Caco-2 (cell line): ENCODE measurements around the gene AEBP2. TPM values are rescaled to one million over a fixed set of nuclear protein-coding genes. Genes with fewer than 3 reads are reported as not detected.

Experiments used
- BruUV-seq: library from RNA; stranded (reverse); fragments of 400-500 nt; replicated peaks from 2 replicates; lab custom pipeline; 2021; lab: Mats Ljungman, UMichigan
- CTCF ChIA-PET: fragments of 300-600 bp; sonication (Branson Sonifier 250); formaldehyde crosslinking; loops from one replicate; lab custom pipeline; 2022; ENCODE audit warnings: antibody characterized with exemption; lab: Charles Lee
- POLR2A ChIA-PET: fragments of 300-600 bp; sonication (Branson Sonifier 250); formaldehyde crosslinking; loops from one replicate; lab custom pipeline; 2022; ENCODE audit warnings: antibody characterized with exemption; lab: Charles Lee
- DNase-seq, 2 experiments: peaks; one replicate each; pipeline versions ENCODE4 v3.0.0 to v3.0.0-alpha.2; 2020 to 2022
- H3K27me3 ChIP-seq: replicated peaks from 2 replicates; pipeline ENCODE4 v1.6.0; 2011; ENCODE audit warnings: low read length; ENCODE audit not compliant: control insufficient read depth, insufficient read depth
- H3K36me3 ChIP-seq: 2 replicates; pipeline ENCODE4 v1.5.1; 2011; ENCODE audit warnings: low read length; ENCODE audit not compliant: control insufficient read depth, insufficient read depth
- H3K4me1 ChIP-seq: fragments of 250-450 bp; sonication (Bioruptor Pico); 2 replicates; pipeline ENCODE4 v1.5.1; 2020; ENCODE audit warnings: mild to moderate bottlenecking
- H3K4me3 ChIP-seq: 2 replicates; pipeline ENCODE4 v1.5.1; 2011; ENCODE audit warnings: low read depth, mild to moderate bottlenecking, control low read depth, low read length
- H3K9me3 ChIP-seq: fragments of 250-450 bp; sonication (Bioruptor Pico); 2 replicates; pipeline ENCODE4 v1.5.1; 2020; ENCODE audit warnings: mild to moderate bottlenecking, moderate library complexity
- H3K27ac Mint-ChIP-seq: one replicate; pipeline ENCODE4 v1.8.0; 2022; ENCODE audit warnings: mixed read lengths; ENCODE audit not compliant: unreplicated experiment
- H3K27me3 Mint-ChIP-seq: one replicate; pipeline ENCODE4 v1.8.0; 2022; ENCODE audit warnings: mixed read lengths; ENCODE audit not compliant: insufficient read depth, unreplicated experiment
- H3K36me3 Mint-ChIP-seq: one replicate; pipeline ENCODE4 v1.8.0; 2022; ENCODE audit warnings: mild to moderate bottlenecking, mixed read lengths; ENCODE audit not compliant: insufficient read depth, unreplicated experiment
- H3K4me1 Mint-ChIP-seq: one replicate; pipeline ENCODE4 v1.8.0; 2022; ENCODE audit warnings: low read depth, mixed read lengths; ENCODE audit not compliant: unreplicated experiment
- H3K4me3 Mint-ChIP-seq: one replicate; pipeline ENCODE4 v1.8.0; 2022; ENCODE audit warnings: mild to moderate bottlenecking, moderate library complexity, mixed read lengths; ENCODE audit not compliant: unreplicated experiment
- H3K9me3 Mint-ChIP-seq: one replicate; pipeline ENCODE4 v1.8.0; 2022; ENCODE audit warnings: mixed read lengths; ENCODE audit not compliant: unreplicated experiment
- CTCF ChIP-seq, 2 experiments: fragments of 200-600 bp in 1 of 2; IDR thresholded peaks; 1 replicate in 1 of 2; 2 replicates in 1 of 2; pipeline versions ENCODE4 v1.5.1 to v1.8.0; 2011 to 2022; ENCODE audit warnings: antibody characterized with exemption in 1 of 2, control low read depth in 1 of 2, inconsistent platforms in 1 of 2, low read depth in 1 of 2, low read length in 1 of 2, mild to moderate bottlenecking in 1 of 2, moderate library complexity in 1 of 2; ENCODE audit not compliant: insufficient read depth in 1 of 2, severe bottlenecking in 1 of 2, unreplicated experiment in 1 of 2
- intact Hi-C: fragments of 100-400 bp; cut with micrococcal nuclease; formaldehyde crosslinking; loops from one replicate; pipeline ENCODE4 v1.10.0; 2022; ENCODE audit not compliant: unreplicated experiment
- total RNA-seq: library from RNA; stranded (reverse); gene quantifications from 2 replicates; pipeline ENCODE4 v1.2.3, GENCODE V29; 2022

AEBP2 gene
- total RNA-seq, 1 experiment from 2014 or later, result 68.0 TPM

DNA sequence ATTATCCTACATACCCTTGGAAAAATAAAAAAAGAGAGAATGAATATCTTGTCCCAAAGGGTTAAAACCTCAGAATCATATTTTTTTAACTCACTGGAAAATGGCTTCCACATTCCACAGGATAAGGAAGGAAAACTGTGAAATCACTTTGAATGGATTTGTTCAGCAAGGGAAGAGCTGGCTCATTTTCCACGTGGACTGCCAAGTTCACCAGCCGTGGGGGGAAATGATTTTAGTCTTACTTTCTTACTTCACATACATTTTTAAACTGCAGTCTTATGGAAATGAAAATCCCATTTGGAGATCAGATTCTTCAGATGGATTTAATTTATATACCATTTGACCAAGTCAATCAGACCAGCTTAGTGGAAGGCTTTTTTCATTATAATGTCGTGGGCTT is 29.9 kb upstream of the AEBP2 start:
- ChIA-PET CTCF (no interaction called here), POLR2A (no interaction called here)
- no peaks in the 10 kb centered on the region for H3K9me3 Mint-ChIP-seq
- Histone ChIP-seq H3K9me3 (no peaks in the 10 kb centered on the region), H3K4me1 (no peaks in the 10 kb centered on the region), H3K36me3 (no peaks in the 10 kb centered on the region), H3K27me3 (no peaks in the 10 kb centered on the region), H3K4me3 (no peak overlapping the region)
- no peak overlapping the region for H3K27ac Mint-ChIP-seq
- DNase-seq, result no peak
- no peaks in the 10 kb centered on the region for H3K4me1 Mint-ChIP-seq
- no peak for TF ChIP-seq CTCF (IDR thresholded peaks at IDR 0.05; ENCODE audit: insufficient read depth in 1 of 2, low read depth in 1 of 2, low read length in 1 of 2, severe bottlenecking in 1 of 2, unreplicated experiment in 1 of 2)
- intact Hi-C loops, result no loop called here
- no peak overlapping the region for H3K4me3 Mint-ChIP-seq
- H3K27me3 Mint-ChIP-seq, result no peaks in the 10 kb centered on the region
- no TSS peak for BruUV-seq
- H3K36me3 Mint-ChIP-seq, result no peaks in the 10 kb centered on the region

DNA sequence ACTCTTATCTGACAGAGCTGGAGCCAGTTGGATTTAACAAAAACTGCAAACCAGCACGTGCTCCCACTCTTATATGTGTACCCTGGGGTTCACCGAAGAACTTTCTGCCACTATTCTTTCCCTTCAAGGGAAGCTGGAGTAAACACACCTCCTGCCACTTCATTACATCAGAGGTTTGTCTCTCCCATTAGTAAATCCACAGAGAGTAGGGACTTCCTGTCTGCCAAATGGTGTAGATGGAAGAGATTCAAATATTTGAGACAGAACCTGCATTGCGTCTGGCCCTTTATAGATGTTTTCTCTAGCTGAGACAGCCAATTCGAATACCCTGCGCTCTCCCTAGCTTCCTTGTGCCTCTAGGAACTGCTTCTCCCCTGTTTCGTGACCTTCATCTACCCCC is 29.1 kb upstream of the AEBP2 start:
- no peaks in the 10 kb centered on the region for H3K4me1 ChIP-seq
- TF ChIP-seq CTCF (IDR thresholded peaks at IDR 0.05; ENCODE audit: insufficient read depth in 1 of 2, low read depth in 1 of 2, low read length in 1 of 2, severe bottlenecking in 1 of 2, unreplicated experiment in 1 of 2), result no peak
- no peaks in the 10 kb centered on the region for H3K9me3 ChIP-seq
- intact Hi-C loops, result no loop called here
- Mint-ChIP-seq H3K4me1 (no peaks in the 10 kb centered on the region), H3K27ac (no peak overlapping the region), H3K36me3 (no peaks in the 10 kb centered on the region), H3K4me3 (no peak overlapping the region), H3K27me3 (no peaks in the 10 kb centered on the region), H3K9me3 (no peaks in the 10 kb centered on the region)
- no peak overlapping the region for H3K4me3 ChIP-seq
- DNase-seq, result no peak
- no TSS peak for BruUV-seq
- CTCF ChIA-PET, result no interaction called here
- no peaks in the 10 kb centered on the region for H3K36me3 ChIP-seq
- POLR2A ChIA-PET, result no interaction called here
- H3K27me3 ChIP-seq, result no peaks in the 10 kb centered on the region

GRCh38 chr12:19410629-19411185 is 28.6 kb upstream of the AEBP2 start:
- H3K4me1 ChIP-seq, result no peaks in the 10 kb centered on the region
- DNase-seq, result no peak
- intact Hi-C loops, result no loop called here
- H3K27me3 Mint-ChIP-seq, result no peaks in the 10 kb centered on the region
- ChIA-PET CTCF (no interaction called here), POLR2A (no interaction called here)
- no peaks in the 10 kb centered on the region for H3K36me3 Mint-ChIP-seq
- no TSS peak for BruUV-seq
- no peak for TF ChIP-seq CTCF (IDR thresholded peaks at IDR 0.05; ENCODE audit: insufficient read depth in 1 of 2, low read depth in 1 of 2, low read length in 1 of 2, severe bottlenecking in 1 of 2, unreplicated experiment in 1 of 2)
- no peaks in the 10 kb centered on the region for H3K9me3 Mint-ChIP-seq
- no peaks in the 10 kb centered on the region for H3K36me3 ChIP-seq
- no peak overlapping the region for H3K4me3 ChIP-seq
- no peaks in the 10 kb centered on the region for H3K27me3 ChIP-seq
- no peaks in the 10 kb centered on the region for H3K9me3 ChIP-seq
- H3K4me3 Mint-ChIP-seq, result no peak overlapping the region
- H3K4me1 Mint-ChIP-seq, result no peaks in the 10 kb centered on the region
- H3K27ac Mint-ChIP-seq, result no peak overlapping the region
